DOHH2 (cell line): ENCODE results near the gene TTBK1.

Source experiments
- H3F3A ChIP-seq: fragments of 200-600 bp; sonication (generic), shearing (Covaris generic); 2 replicates; pipeline ENCODE4 v1.6.0; 2016; ENCODE audit warnings: antibody characterized with exemption, mild to moderate bottlenecking; ENCODE audit not compliant: control insufficient read depth, insufficient read depth
- H3K27ac ChIP-seq: fragments of 200-600 bp; sonication (generic); 2 replicates; pipeline ENCODE4 v1.5.1; 2014; ENCODE audit warnings: low read depth, mild to moderate bottlenecking, low read length, moderate library complexity
- H3K27me3 ChIP-seq: fragments of 200-600 bp; sonication (generic); 2 replicates; pipeline ENCODE4 v1.6.1; 2014; ENCODE audit warnings: mild to moderate bottlenecking, low read length, mixed read lengths; ENCODE audit not compliant: control insufficient read depth
- H3K36me3 ChIP-seq: fragments of 200-600 bp; sonication (generic); 2 replicates; pipeline ENCODE4 v1.6.1; 2014; ENCODE audit warnings: mild to moderate bottlenecking, low read length, moderate library complexity, mixed read lengths; ENCODE audit not compliant: control insufficient read depth
- H3K4me1 ChIP-seq: fragments of 200-600 bp; sonication (generic); 2 replicates; pipeline ENCODE4 v1.6.1; 2014; ENCODE audit warnings: mild to moderate bottlenecking, low read length, mixed read lengths; ENCODE audit not compliant: control insufficient read depth
- H3K4me2 ChIP-seq: fragments of 200-600 bp; sonication (generic); 2 replicates; pipeline ENCODE4 v1.6.0; 2014; ENCODE audit warnings: mild to moderate bottlenecking, low read length, moderate library complexity
- H3K4me3 ChIP-seq: fragments of 200-600 bp; sonication (generic); 2 replicates; pipeline ENCODE4 v1.5.1; 2014; ENCODE audit warnings: mild to moderate bottlenecking, low read length, mixed read lengths
- H3K79me2 ChIP-seq: fragments of 200-600 bp; sonication (generic); 2 replicates; pipeline ENCODE4 v1.6.1; 2014; ENCODE audit warnings: mild to moderate bottlenecking, low read length, mixed read lengths; ENCODE audit not compliant: control insufficient read depth
- H3K9me2 ChIP-seq: fragments of 200-600 bp; sonication (generic); replicated peaks from 2 replicates; pipeline ENCODE4 v1.6.1; 2014; ENCODE audit warnings: mild to moderate bottlenecking, low read length, mixed read lengths; ENCODE audit not compliant: control insufficient read depth
- H3K9me3 ChIP-seq: fragments of 200-600 bp; sonication (generic); 2 replicates; pipeline ENCODE4 v1.6.1; 2014; ENCODE audit warnings: antibody characterized with exemption, low read length, mixed read lengths; ENCODE audit not compliant: control insufficient read depth, insufficient read depth
- H4K20me1 ChIP-seq: fragments of 200-600 bp; sonication (generic); 2 replicates; pipeline ENCODE4 v1.6.0; 2014; ENCODE audit warnings: low read depth, mild to moderate bottlenecking, antibody characterized with exemption, low read length, moderate library complexity; ENCODE audit not compliant: control insufficient read depth, insufficient read depth
- CTCF ChIP-seq: fragments of 200-600 bp; sonication (generic); IDR thresholded peaks from one replicate; pipeline ENCODE4 v1.5.1; 2014; ENCODE audit warnings: antibody characterized with exemption, mild to moderate bottlenecking, low read depth, low read length; ENCODE audit not compliant: poor library complexity, severe bottlenecking
- EZH2phosphoT487 ChIP-seq: fragments of 200-600 bp; sonication (generic); IDR thresholded peaks from 2 replicates; pipeline ENCODE4 v1.6.1; 2017; ENCODE audit warnings: borderline replicate concordance, mild to moderate bottlenecking, antibody characterized with exemption, low read length, moderate library complexity, mixed read lengths

Gene TTBK1

GRCh38 chr6:43262000-43262779, 18.9 kb downstream of the TTBK1 start:
- TF ChIP-seq CTCF (no peak), EZH2phosphoT487 (no peak)
- Histone ChIP-seq H3K36me3 (no peaks in the 10 kb centered on the region), H4K20me1 (no peaks in the 10 kb centered on the region), H3K4me2 (no peak overlapping the region), H3K4me3 (no peak overlapping the region), H3K27ac (no peak overlapping the region), H3F3A (no peaks in the 10 kb centered on the region; the same call in 1 of the 2 replicates), H3K9me3 (no peaks in the 10 kb centered on the region), H3K79me2 (no peaks in the 10 kb centered on the region), H3K4me1 (peaks cover 21% of the 10 kb centered on the region), H3K9me2 (no peaks in the 10 kb centered on the region), H3K27me3 (no peaks in the 10 kb centered on the region; the same call in 1 of the 2 replicates)

- no peaks in the 10 kb centered on the region for H3K9me3 ChIP-seq
- no peak overlapping the region for H3K4me3 ChIP-seq
- H3F3A ChIP-seq: no peaks in the 10 kb centered on the region; the same call in 1 of the 2 replicates
- H3K9me2 ChIP-seq: no peaks in the 10 kb centered on the region
- H4K20me1 ChIP-seq: no peaks in the 10 kb centered on the region
- no peak for TF ChIP-seq EZH2phosphoT487
- no peak for TF ChIP-seq CTCF
- peaks cover 21% of the 10 kb centered on the region for H3K4me1 ChIP-seq
- H3K4me2 ChIP-seq: no peak overlapping the region
- no peaks in the 10 kb centered on the region for H3K79me2 ChIP-seq
- H3K27me3 ChIP-seq: no peaks in the 10 kb centered on the region; the same call in 1 of the 2 replicates
- no peaks in the 10 kb centered on the region for H3K36me3 ChIP-seq
- H3K27ac ChIP-seq: no peak overlapping the region
These were observed 19.6 kb downstream of the TTBK1 start for GRCh38 chr6:43262780-43263313.

GRCh38 chr6:43263314-43264178, 20.3 kb downstream of the TTBK1 start:
- no peaks in the 10 kb centered on the region for H3K36me3 ChIP-seq
- H3K79me2 ChIP-seq: no peaks in the 10 kb centered on the region
- H4K20me1 ChIP-seq: no peaks in the 10 kb centered on the region
- 0 out of 2 replicates have a peak overlapping the region, but pooled peaks have one; percentile 6 for H3K4me2 ChIP-seq
- no peak overlapping the region for H3K27ac ChIP-seq
- TF ChIP-seq EZH2phosphoT487 (no peak), CTCF (peak; percentile 97)
- no peak overlapping the region for H3K4me3 ChIP-seq
- peaks cover 25% of the 10 kb centered on the region for H3K4me1 ChIP-seq
- no peaks in the 10 kb centered on the region; the same call in 1 of the 2 replicates for H3F3A ChIP-seq
- H3K9me3 ChIP-seq: no peaks in the 10 kb centered on the region
- H3K9me2 ChIP-seq: no peaks in the 10 kb centered on the region
- H3K27me3 ChIP-seq: no peaks in the 10 kb centered on the region
